Ovary (tissue), 3 donors: ENCODE results near the gene CBX7.

ENCODE experiments used
- EP300 ChIP-seq: sonication (generic); formaldehyde crosslinking; IDR thresholded peaks from one replicate; pipeline ENCODE4 v1.6.1; 2017; ENCODE audit warnings: antibody characterized with exemption
- POLR2A ChIP-seq: fragments of 450-650 bp; IDR thresholded peaks from one replicate; pipeline ENCODE4 v1.6.1; 2017; ENCODE audit warnings: antibody characterized with exemption, mild to moderate bottlenecking, moderate library complexity
- TF ChIP-seq, protein P1 (sequence below), 3 donors: fragments of 450-650 bp in 2 of 3; fragments of 200-600 bp in 1 of 3; IDR thresholded peaks; one replicate each; pipeline versions ENCODE4 v1.5.1 to v1.8.0; 2016 to 2022; ENCODE audit warnings: antibody characterized with exemption in 3 of 3, mild to moderate bottlenecking in 1 of 3
- donor health status: DM: no; HTN: no; CAD: no.

DNA sequence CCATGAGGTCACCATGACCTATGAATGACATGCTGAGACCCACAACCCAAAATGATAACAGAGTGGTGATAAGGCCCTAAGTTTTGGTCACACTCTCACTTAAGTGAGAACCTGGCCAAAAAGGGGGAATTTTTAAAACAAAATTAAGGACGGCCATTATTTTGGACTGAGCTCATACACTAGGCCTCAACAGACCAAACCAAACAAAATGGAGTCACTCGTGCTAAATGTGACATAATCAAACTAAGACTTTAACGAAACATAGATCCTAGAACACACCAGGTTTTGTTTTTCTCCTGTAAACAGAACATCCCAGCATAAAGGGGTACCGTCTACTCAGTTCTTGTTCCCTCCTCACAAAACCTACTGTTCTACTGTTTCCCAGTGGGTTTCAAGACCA lies 44.0 kb downstream of the CBX7 start:
- TF ChIP-seq, protein P1, sequence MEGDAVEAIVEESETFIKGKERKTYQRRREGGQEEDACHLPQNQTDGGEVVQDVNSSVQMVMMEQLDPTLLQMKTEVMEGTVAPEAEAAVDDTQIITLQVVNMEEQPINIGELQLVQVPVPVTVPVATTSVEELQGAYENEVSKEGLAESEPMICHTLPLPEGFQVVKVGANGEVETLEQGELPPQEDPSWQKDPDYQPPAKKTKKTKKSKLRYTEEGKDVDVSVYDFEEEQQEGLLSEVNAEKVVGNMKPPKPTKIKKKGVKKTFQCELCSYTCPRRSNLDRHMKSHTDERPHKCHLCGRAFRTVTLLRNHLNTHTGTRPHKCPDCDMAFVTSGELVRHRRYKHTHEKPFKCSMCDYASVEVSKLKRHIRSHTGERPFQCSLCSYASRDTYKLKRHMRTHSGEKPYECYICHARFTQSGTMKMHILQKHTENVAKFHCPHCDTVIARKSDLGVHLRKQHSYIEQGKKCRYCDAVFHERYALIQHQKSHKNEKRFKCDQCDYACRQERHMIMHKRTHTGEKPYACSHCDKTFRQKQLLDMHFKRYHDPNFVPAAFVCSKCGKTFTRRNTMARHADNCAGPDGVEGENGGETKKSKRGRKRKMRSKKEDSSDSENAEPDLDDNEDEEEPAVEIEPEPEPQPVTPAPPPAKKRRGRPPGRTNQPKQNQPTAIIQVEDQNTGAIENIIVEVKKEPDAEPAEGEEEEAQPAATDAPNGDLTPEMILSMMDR (IDR thresholded peaks at IDR 0.05): no peak
- TF ChIP-seq POLR2A: no peak
- no peak for TF ChIP-seq EP300
